SK-MEL-5 (cell line): Measurements from ENCODE around the gene NAPSA. TPM values are rescaled to one million over a fixed set of nuclear protein-coding genes. Genes with fewer than 3 reads are reported as not detected.
"Not testable (repeated sequence)": the region's sequence is repeated elsewhere in the genome, so short reads cannot be mapped to it uniquely, and the experiment has no call there.

Experiments
- DNase-seq: peaks from one replicate; pipeline ENCODE4 v3.0.0-alpha.2; 2016; ENCODE audit warnings: low read depth, low spot score
- in situ Hi-C: cut with HindIII; loops from 2 replicates; pipeline ENCODE4 v1.10.0; 2016; ENCODE audit warnings: low sequenced_read_pairs, high pct_unique_total_duplicates, low pct_unique_long_range_greater_than_20kb
- total RNA-seq: library from RNA; depleted of rRNA; stranded (reverse); fragments of >200 nt; shearing (Covaris generic); gene quantifications from 2 replicates; pipeline ENCODE4 v1.2.3, GENCODE V29; 2014

The NAPSA gene
- total RNA-seq, 1 experiment from 2014 or later: 0.48 TPM

- in situ Hi-C loops: no loop called here
- DNase-seq: peak; percentile 87
Observed at GRCh38 chr19:50368649-50369570, 3.5 kb upstream of the NAPSA start.

GRCh38 chr19:50362656-50363424 is 2.6 kb downstream of the NAPSA start:
- in situ Hi-C loops: no loop called here
- no peak for DNase-seq

- DNase-seq: no peak
- in situ Hi-C loops: no loop called here
Observed at GRCh38 chr19:50362030-50362412, 3.4 kb downstream of the NAPSA start.

- in situ Hi-C loops: no loop called here
- DNase-seq: peak; percentile 56
Observed at GRCh38 chr19:50361290-50362029, 4.0 kb downstream of the NAPSA start.

GRCh38 chr19:50359328-50359818 is 6.1 kb downstream of the NAPSA start:
- in situ Hi-C loops: no loop called here
- no peak for DNase-seq

GRCh38 chr19:50358483-50359327 is 6.7 kb downstream of the NAPSA start:
- in situ Hi-C loops: no loop called here
- peak; percentile 81 for DNase-seq

GRCh38 chr19:50357178-50358100 is 8.0 kb downstream of the NAPSA start:
- in situ Hi-C loops: no loop called here
- DNase-seq: peak; percentile 64

- in situ Hi-C loops: no loop called here
Observed at GRCh38 chr19:50356691-50357177, 8.7 kb downstream of the NAPSA start.

GRCh38 chr19:50353487-50353880 is 12.0 kb downstream of the NAPSA start:
- in situ Hi-C loops: not testable (repeated sequence)

More at GRCh38 chr19:50356691-50357177, 8.7 kb downstream of the NAPSA start:
- DNase-seq: no peak

GRCh38 chr19:50352242-50352641 is 13.2 kb downstream of the NAPSA start:
- in situ Hi-C loops: no loop called here
- no peak for DNase-seq

More at GRCh38 chr19:50353487-50353880, 12.0 kb downstream of the NAPSA start:
- not testable (repeated sequence) for DNase-seq

- in situ Hi-C loops: no loop called here
- DNase-seq: peak; percentile 45
Observed at GRCh38 chr19:50349277-50350057, 16.0 kb downstream of the NAPSA start.

- in situ Hi-C loops, DNase-seq: not testable (repeated sequence)
Observed at GRCh38 chr19:50347089-50347581, 18.3 kb downstream of the NAPSA start.

- in situ Hi-C loops: no loop called here
- DNase-seq: no peak
Observed at GRCh38 chr19:50344661-50345318, 20.6 kb downstream of the NAPSA start.

GRCh38 chr19:50341091-50341564 is 24.3 kb downstream of the NAPSA start:
- in situ Hi-C loops: no loop called here
- no peak for DNase-seq
